DMS53 (cell line): ENCODE measurements around the gene SCML1.

ENCODE experiments used
- DNase-seq: peaks from one replicate; lab custom pipeline; 2025; lab: John Stamatoyannopoulos, UW

SCML1 gene

DNA sequence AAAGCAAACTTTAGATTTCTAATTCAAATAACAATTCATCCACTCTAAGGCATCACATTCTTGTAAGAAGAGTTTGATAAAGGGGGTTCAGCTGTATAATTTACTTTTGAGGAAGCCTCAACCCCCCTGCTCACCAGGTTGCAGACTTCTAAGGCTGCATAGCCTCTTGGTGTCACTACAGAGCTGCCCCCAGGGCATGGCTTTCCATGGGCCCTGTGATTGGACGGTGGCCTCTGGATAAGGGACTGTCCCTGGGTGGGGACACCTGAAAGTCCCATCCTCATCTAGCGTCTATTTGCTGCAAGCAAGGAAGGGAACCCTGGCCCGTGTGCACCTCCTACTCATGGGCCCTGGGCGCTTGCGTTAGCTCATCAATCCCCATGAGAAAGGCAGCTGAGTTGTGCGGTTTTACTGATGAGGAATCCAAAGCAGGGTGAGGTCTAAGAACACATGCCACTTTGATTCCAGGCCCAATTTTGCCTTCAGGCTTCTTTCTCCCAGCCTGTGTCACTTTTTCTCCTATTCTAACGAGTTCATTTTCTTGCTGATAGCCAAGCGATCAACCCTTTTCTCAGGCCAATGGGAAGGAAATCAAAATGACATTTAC lies 51.8 kb downstream of the SCML1 start:
- DNase-seq = no peak

DNA sequence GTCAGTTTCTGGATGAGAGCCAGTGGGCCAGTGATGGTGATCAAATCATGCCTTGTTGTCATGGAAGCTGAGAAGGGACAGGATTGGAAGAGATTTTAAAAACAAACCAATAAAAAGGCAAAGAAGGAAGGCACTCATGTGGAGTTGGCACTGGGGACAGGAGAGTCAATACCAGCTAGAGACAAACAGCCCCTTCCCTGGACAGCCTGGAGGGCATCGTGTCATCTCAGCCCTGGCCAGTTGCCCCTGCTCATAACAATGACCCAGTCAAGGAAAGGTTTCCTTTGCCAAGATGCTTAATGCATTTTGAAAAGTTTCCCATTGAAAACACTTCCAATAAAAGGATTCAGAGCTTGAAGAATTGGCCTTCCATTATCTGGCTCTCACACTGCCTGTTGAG lies 55.5 kb downstream of the SCML1 start:
- no peak for DNase-seq

DNA sequence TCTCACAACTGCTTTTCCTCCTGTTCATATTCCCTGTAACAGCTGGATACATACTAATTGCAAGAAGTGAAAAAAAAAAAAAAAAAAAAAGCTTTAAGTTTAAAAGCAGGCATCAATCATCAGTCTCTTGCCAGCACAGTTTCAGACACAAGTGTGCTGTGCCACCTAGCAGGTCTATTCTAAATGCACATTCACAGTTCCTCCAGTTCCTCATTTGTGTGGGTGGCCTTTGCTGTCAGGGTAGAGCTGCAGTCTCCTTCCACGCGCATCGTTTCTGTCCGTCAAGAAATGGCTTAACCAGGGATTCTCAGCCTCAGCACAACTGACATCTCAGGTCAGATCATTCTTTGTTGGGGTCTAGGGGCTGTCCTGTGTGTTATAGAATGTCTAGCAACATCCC lies 61.6 kb downstream of the SCML1 start:
- no peak for DNase-seq

DNA sequence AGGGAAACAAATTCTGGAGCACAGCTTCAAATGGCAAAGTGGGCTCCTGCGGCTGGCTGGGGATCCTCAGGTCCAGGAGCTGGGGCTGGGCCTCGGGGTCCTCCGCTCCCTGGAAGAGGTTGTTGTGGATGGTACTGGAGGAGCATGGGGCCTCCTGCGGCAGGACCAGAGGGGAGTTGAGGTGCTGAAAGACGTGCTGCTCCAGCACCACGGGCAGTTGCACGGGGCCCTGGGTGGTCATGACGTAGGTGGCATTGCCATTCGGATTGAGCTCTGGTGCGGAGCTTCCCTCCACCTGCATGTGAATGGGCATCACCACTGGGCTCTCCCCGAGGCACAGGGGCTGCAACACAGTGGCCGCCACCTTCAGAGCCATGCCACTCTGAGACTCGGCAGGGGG lies 64.1 kb downstream of the SCML1 start:
- no peak for DNase-seq

DNA sequence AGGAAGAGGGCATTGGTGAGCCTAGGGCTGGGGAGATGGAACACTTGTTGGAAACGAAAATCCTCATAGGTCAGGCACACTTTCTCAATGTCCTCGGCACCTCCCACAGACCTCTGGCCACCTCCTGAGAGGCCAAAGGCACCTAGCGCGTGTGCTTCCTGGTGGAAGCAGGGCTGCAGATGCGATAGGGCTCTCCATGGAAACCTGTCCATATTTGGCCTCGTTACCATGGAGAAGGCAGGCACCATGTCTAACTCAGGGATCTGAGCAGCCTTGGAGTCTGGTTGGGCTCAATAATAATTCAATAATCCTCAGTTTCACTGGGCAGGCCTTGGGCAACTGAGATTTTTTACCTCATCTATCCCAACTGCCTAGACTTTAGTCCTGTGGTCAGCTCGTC lies 65.5 kb downstream of the SCML1 start:
- peak; percentile 49 for DNase-seq

DNA sequence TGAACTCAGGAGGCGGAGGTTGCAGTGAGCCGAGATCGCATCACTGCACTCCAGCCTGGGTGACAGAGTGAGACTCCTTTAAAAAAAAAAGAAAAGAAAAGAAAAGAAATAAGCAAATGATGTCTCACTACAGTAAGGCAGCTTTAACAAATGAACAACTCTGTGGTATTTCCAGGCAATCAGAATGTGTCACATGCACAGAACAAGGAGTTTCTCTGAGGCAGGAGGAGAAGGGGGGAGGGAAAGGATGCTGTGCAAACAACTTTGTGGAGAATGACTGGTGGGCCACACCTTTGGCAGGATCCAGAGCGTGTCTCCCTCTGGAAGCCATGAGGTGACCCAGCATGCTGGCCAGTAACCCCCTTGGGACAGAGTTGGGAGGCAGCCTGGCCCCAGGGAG lies 66.2 kb downstream of the SCML1 start:
- no peak for DNase-seq
